ENCODE data around the gene NELL1. TPM values are rescaled to one million over a fixed set of nuclear protein-coding genes. Genes with fewer than 3 reads are reported as not detected.

NELL1 gene
- total RNA-seq, 1 experiment from 2014 or later, result not detected

GRCh38 chr11:21582791-21583190, 913.4 kb downstream of the NELL1 start:
- no peak overlapping the region for H3K27ac ChIP-seq (ENCODE audit: low read length)
- ATAC-seq (no peak), DNase-seq (no peak)
- H4K20me1 ChIP-seq (ENCODE audit: low read length), result no peaks in the 10 kb centered on the region
- H3K36me3 ChIP-seq (ENCODE audit: low read depth, low read length), result no peaks in the 10 kb centered on the region
- H3K9me3 ChIP-seq (ENCODE audit: low read length), result 0 out of 2 replicates have a peak, but pooled peaks cover 17% of the 10 kb centered on the region
- TF ChIP-seq EZH2 (IDR thresholded peaks at IDR 0.05; ENCODE audit: low read length, unreplicated experiment) (no peak), CTCF (conservative IDR thresholded peaks at IDR 0.05; ENCODE audit: low read depth, low read length) (no peak), EZH2phosphoT487 (IDR thresholded peaks at IDR 0.05; ENCODE audit: borderline replicate concordance, low read length) (no peak)
- intact Hi-C loops (cut with micrococcal nuclease), result no loop called here
- H3K9me2 ChIP-seq (replicated peaks; ENCODE audit: low read length), result no peaks in the 10 kb centered on the region
- H3K4me2 ChIP-seq (ENCODE audit: low read length), result no peak overlapping the region
- H2AFZ ChIP-seq (ENCODE audit: low read length), result no peak overlapping the region
- H3K9ac ChIP-seq (ENCODE audit: low read length), result no peak overlapping the region
- H3F3A ChIP-seq (ENCODE audit: low read length, unreplicated experiment), result no peaks in the 10 kb centered on the region
- BruUV-seq (replicated peaks), result no TSS peak
- no peaks in the 10 kb centered on the region for H3K4me1 ChIP-seq (ENCODE audit: insufficient read depth, low read length)
- no peaks in the 10 kb centered on the region for H3K79me2 ChIP-seq (ENCODE audit: low read length)
- no peak overlapping the region for H3K4me3 ChIP-seq (ENCODE audit: low read length)
- ChIA-PET CTCF (no interaction called here), POLR2A (ENCODE audit: unreplicated experiment) (no interaction called here)
- H3K27me3 ChIP-seq (ENCODE audit: low read length), result no peaks in the 10 kb centered on the region

GRCh38 chr11:21588754-21589153, 919.4 kb downstream of the NELL1 start:
- H4K20me1 ChIP-seq (ENCODE audit: low read length), result no peaks in the 10 kb centered on the region
- ChIA-PET POLR2A (ENCODE audit: unreplicated experiment) (no interaction called here), CTCF (no interaction called here)
- intact Hi-C loops (cut with micrococcal nuclease), result no loop called here
- no peak overlapping the region for H3K4me3 ChIP-seq (ENCODE audit: low read length)
- no peak overlapping the region for H2AFZ ChIP-seq (ENCODE audit: low read length)
- H3K9me3 ChIP-seq (ENCODE audit: low read length), result 0 out of 2 replicates have a peak, but pooled peaks cover 12% of the 10 kb centered on the region
- H3F3A ChIP-seq (ENCODE audit: low read length, unreplicated experiment), result no peaks in the 10 kb centered on the region
- H3K36me3 ChIP-seq (ENCODE audit: low read depth, low read length), result no peaks in the 10 kb centered on the region
- H3K79me2 ChIP-seq (ENCODE audit: low read length), result no peaks in the 10 kb centered on the region
- no peak overlapping the region for H3K9ac ChIP-seq (ENCODE audit: low read length)
- no peaks in the 10 kb centered on the region for H3K4me1 ChIP-seq (ENCODE audit: insufficient read depth, low read length)
- no peaks in the 10 kb centered on the region for H3K9me2 ChIP-seq (replicated peaks; ENCODE audit: low read length)
- no peak overlapping the region for H3K27ac ChIP-seq (ENCODE audit: low read length)
- no peaks in the 10 kb centered on the region for H3K27me3 ChIP-seq (ENCODE audit: low read length)
- no TSS peak for BruUV-seq (replicated peaks)
- ATAC-seq (no peak), DNase-seq (no peak)
- no peak overlapping the region for H3K4me2 ChIP-seq (ENCODE audit: low read length)
- TF ChIP-seq CTCF (conservative IDR thresholded peaks at IDR 0.05; ENCODE audit: low read depth, low read length) (no peak), EZH2 (IDR thresholded peaks at IDR 0.05; ENCODE audit: low read length, unreplicated experiment) (no peak), EZH2phosphoT487 (IDR thresholded peaks at IDR 0.05; ENCODE audit: borderline replicate concordance, low read length) (no peak)

GRCh38 chr11:21602699-21603098, 933.3 kb downstream of the NELL1 start:
- BruUV-seq (replicated peaks), result no TSS peak
- intact Hi-C loops (cut with micrococcal nuclease), result no loop called here

More at GRCh38 chr11:21602699-21603098, 933.3 kb downstream of the NELL1 start:
- Histone ChIP-seq H3F3A (ENCODE audit: low read length, unreplicated experiment) (no peaks in the 10 kb centered on the region), H3K79me2 (ENCODE audit: low read length) (no peaks in the 10 kb centered on the region), H3K9me3 (ENCODE audit: low read length) (peaks cover 9% of the 10 kb centered on the region; the same call in 1 of the 2 replicates), H4K20me1 (ENCODE audit: low read length) (no peaks in the 10 kb centered on the region), H3K4me3 (ENCODE audit: low read length) (no peak overlapping the region), H3K4me1 (ENCODE audit: insufficient read depth, low read length) (no peaks in the 10 kb centered on the region), H3K9me2 (replicated peaks; ENCODE audit: low read length) (no peaks in the 10 kb centered on the region), H3K27ac (ENCODE audit: low read length) (no peak overlapping the region), H2AFZ (ENCODE audit: low read length) (no peak overlapping the region), H3K36me3 (ENCODE audit: low read depth, low read length) (no peaks in the 10 kb centered on the region), H3K27me3 (ENCODE audit: low read length) (no peaks in the 10 kb centered on the region), H3K4me2 (ENCODE audit: low read length) (no peak overlapping the region), H3K9ac (ENCODE audit: low read length) (no peak overlapping the region)
- TF ChIP-seq CTCF (conservative IDR thresholded peaks at IDR 0.05; ENCODE audit: low read depth, low read length) (no peak), EZH2 (IDR thresholded peaks at IDR 0.05; ENCODE audit: low read length, unreplicated experiment) (no peak), EZH2phosphoT487 (IDR thresholded peaks at IDR 0.05; ENCODE audit: borderline replicate concordance, low read length) (no peak)
- ChIA-PET POLR2A (ENCODE audit: unreplicated experiment) (no interaction called here), CTCF (no interaction called here)
- DNase-seq, result no peak
- ATAC-seq, result no peak
